Neuronal stem cell (in vitro differentiated cells): ENCODE data around the gene TBXA2R.
A peak's percentile ranks its signal among the peaks of the same experiment; 100 is the strongest.

Source experiments
- DNase-seq: peaks from one replicate; pipeline ENCODE4 v3.0.0-alpha.2; 2013; ENCODE audit warnings: low spot score
- H2AFZ ChIP-seq: one replicate; pipeline ENCODE4 v1.6.1; 2013; ENCODE audit warnings: mild to moderate bottlenecking, low read length, inconsistent platforms
- H2AK5ac ChIP-seq: 2 replicates; pipeline ENCODE4 v1.6.1; 2013; ENCODE audit warnings: low read depth, mild to moderate bottlenecking, inconsistent platforms, low read length, moderate library complexity, mixed read lengths
- H2BK120ac ChIP-seq: 2 replicates; pipeline ENCODE4 v1.6.1; 2013; ENCODE audit warnings: low read depth, mild to moderate bottlenecking, inconsistent platforms, low read length, moderate library complexity, mixed read lengths
- H2BK12ac ChIP-seq: one replicate; pipeline ENCODE4 v1.6.1; 2013; ENCODE audit warnings: low read length, inconsistent platforms
- H2BK15ac ChIP-seq: 2 replicates; pipeline ENCODE4 v1.6.1; 2013; ENCODE audit warnings: mild to moderate bottlenecking, low read length, inconsistent platforms, mixed read lengths
- H2BK5ac ChIP-seq: one replicate; pipeline ENCODE4 v1.6.1; 2013; ENCODE audit warnings: inconsistent platforms, mild to moderate bottlenecking, low read length, moderate library complexity
- H3K14ac ChIP-seq: one replicate; pipeline ENCODE4 v1.6.1; 2013; ENCODE audit warnings: low read length, inconsistent platforms
- H3K18ac ChIP-seq: 2 replicates; pipeline ENCODE4 v1.6.1; 2013; ENCODE audit warnings: low read length, inconsistent platforms
- H3K23ac ChIP-seq: 2 replicates; pipeline ENCODE4 v1.6.1; 2013; ENCODE audit warnings: low read depth, mild to moderate bottlenecking, mixed read lengths, low read length, inconsistent platforms; ENCODE audit not compliant: poor library complexity
- H3K27ac ChIP-seq: replicated peaks from 3 replicates; pipeline ENCODE4 v1.5.1; 2013; ENCODE audit warnings: low read length, inconsistent platforms
- H3K27me3 ChIP-seq, 3 experiments: 2 replicates each; pipeline ENCODE4 v1.6.1; 2013; ENCODE audit warnings: low read length in 3 of 3, mild to moderate bottlenecking in 2 of 3, inconsistent platforms in 1 of 3, low read depth in 1 of 3, mixed read lengths in 1 of 3, moderate library complexity in 1 of 3; ENCODE audit not compliant: control insufficient read depth in 3 of 3, insufficient read depth in 3 of 3
- H3K36me3 ChIP-seq, 2 donors: replicated peaks in 1 of 2; 2 replicates each; pipeline ENCODE4 v1.6.1; 2013; ENCODE audit warnings: low read length in 2 of 2; ENCODE audit not compliant: control insufficient read depth in 2 of 2, insufficient read depth in 2 of 2
- H3K4ac ChIP-seq: 2 replicates; pipeline ENCODE4 v1.6.1; 2013; ENCODE audit warnings: inconsistent platforms, mild to moderate bottlenecking, low read length, moderate library complexity
- H3K4me1 ChIP-seq, 2 donors: 1 replicate in 1 of 2; 2 replicates in 1 of 2; pipeline ENCODE4 v1.6.1; 2013; ENCODE audit warnings: low read length in 2 of 2, low read depth in 1 of 2; ENCODE audit not compliant: control insufficient read depth in 2 of 2, insufficient read depth in 1 of 2
- H3K4me2 ChIP-seq: one replicate; pipeline ENCODE4 v1.6.1; 2013; ENCODE audit warnings: mild to moderate bottlenecking, low read length, inconsistent platforms; ENCODE audit not compliant: insufficient read depth, poor library complexity, severe bottlenecking
- H3K4me3 ChIP-seq, 2 donors: 2 replicates each; pipeline ENCODE4 v1.5.1; 2013; ENCODE audit warnings: low read length in 2 of 2, mild to moderate bottlenecking in 2 of 2, inconsistent platforms in 1 of 2, moderate library complexity in 1 of 2
- H3K79me1 ChIP-seq: one replicate; pipeline ENCODE4 v1.6.1; 2013; ENCODE audit warnings: low read depth, mild to moderate bottlenecking, inconsistent platforms, low read length, moderate library complexity
- H3K9ac ChIP-seq: one replicate; pipeline ENCODE4 v1.6.1; 2013; ENCODE audit warnings: mild to moderate bottlenecking, low read depth, low read length, inconsistent platforms; ENCODE audit not compliant: poor library complexity
- H3K9me3 ChIP-seq, 2 donors: replicated peaks in 1 of 2; 2 replicates each; pipeline versions ENCODE3 to v1.6.1; 2013; ENCODE audit warnings: low read length in 2 of 2, mild to moderate bottlenecking in 2 of 2, inconsistent platforms in 1 of 2, low read depth in 1 of 2, mixed read lengths in 1 of 2, moderate library complexity in 1 of 2; ENCODE audit not compliant: control insufficient read depth in 2 of 2, insufficient read depth in 1 of 2
- H4K8ac ChIP-seq: one replicate; pipeline ENCODE4 v1.6.1; 2013; ENCODE audit warnings: low read depth, mild to moderate bottlenecking, inconsistent platforms, low read length, moderate library complexity
- H4K91ac ChIP-seq: one replicate; pipeline ENCODE4 v1.6.1; 2013; ENCODE audit warnings: low read length, low read depth, mild to moderate bottlenecking, inconsistent platforms; ENCODE audit not compliant: poor library complexity
- WGBS, 2 donors: extraction: QIAGEN DNeasy Blood & Tissue Kit; methylation state at CpG; one replicate each; pipeline ENCODE4 v1.1.7; 2013; ENCODE audit warnings: missing lambda C conversion rate in 2 of 2, mixed read lengths in 1 of 2; ENCODE audit not compliant: insufficient read length in 2 of 2, insufficient replicate concordance in 1 of 2; ENCODE audit errors: extremely low coverage in 2 of 2; 5-methylcytosine and 5-hydroxymethylcytosine counted together

The TBXA2R gene

GRCh38 chr19:3591876-3592613 is 14.6 kb downstream of the TBXA2R start:
- no CpG with 5 or more reads among the region's 9 CpGs for WGBS, 2 donors
- H2BK15ac ChIP-seq = no peak overlapping the region
- H3K36me3 ChIP-seq = no peaks in the 10 kb centered on the region
- H3K4me2 ChIP-seq = no peak overlapping the region
- no peak overlapping the region for H4K91ac ChIP-seq
- no peak overlapping the region for H2AFZ ChIP-seq
- no peak overlapping the region for H2BK120ac ChIP-seq
- no peaks in the 10 kb centered on the region for H3K27me3 ChIP-seq
- H2BK5ac ChIP-seq = no peak overlapping the region
- no peak overlapping the region for H3K14ac ChIP-seq
- H3K9me3 ChIP-seq = no peaks in the 10 kb centered on the region
- H3K23ac ChIP-seq = no peak overlapping the region
- no peaks in the 10 kb centered on the region for H3K79me1 ChIP-seq
- no peak overlapping the region for H4K8ac ChIP-seq
- H3K27ac ChIP-seq = no peak overlapping the region
- H2AK5ac ChIP-seq = no peak overlapping the region
- no peak for DNase-seq
- H3K9ac ChIP-seq = no peak overlapping the region
- no peaks in the 10 kb centered on the region for H3K4me1 ChIP-seq
- H3K4ac ChIP-seq = no peak overlapping the region
- H3K4me3 ChIP-seq = no peak overlapping the region
- H3K18ac ChIP-seq = no peak overlapping the region
- no peak overlapping the region for H2BK12ac ChIP-seq

DNA sequence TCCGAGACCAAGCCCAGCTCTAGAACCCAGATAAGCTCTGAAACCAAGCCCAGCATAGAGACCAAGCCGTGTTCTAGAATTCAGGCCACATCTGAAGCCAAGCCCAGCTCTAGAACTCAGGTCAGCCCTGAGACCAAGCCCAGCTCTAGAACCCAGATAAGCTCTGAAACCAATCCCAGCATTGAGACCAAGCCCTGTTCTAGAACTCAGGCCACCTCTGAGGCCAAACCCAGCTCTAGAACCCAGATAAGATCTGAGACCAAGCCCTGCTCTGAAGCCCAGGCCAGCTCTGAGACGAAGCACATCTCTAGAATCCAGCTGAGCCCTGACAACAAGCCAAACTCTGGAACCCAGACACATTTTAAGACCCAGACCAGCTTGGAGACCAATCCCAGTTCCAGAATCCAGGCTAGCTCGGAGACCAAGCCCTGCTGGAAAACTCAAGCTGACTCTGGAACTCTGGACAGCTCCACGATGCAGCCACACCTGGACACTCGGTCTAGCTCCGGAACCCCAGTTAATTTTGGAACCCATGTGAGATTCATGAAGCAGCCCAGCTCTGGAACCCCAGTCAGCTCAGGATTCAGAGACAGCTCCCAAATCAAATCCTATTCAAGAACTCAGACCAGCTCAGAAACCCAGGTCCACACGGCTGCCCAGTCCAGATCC is 15.6 kb downstream of the TBXA2R start:
- WGBS, 2 donors = no CpG with 5 or more reads among the region's 8 CpGs
- H3K4me1 ChIP-seq = no peaks in the 10 kb centered on the region
- H4K8ac ChIP-seq = no peak overlapping the region
- H2BK120ac ChIP-seq = no peak overlapping the region
- no peaks in the 10 kb centered on the region for H3K79me1 ChIP-seq
- H2BK15ac ChIP-seq = no peak overlapping the region
- DNase-seq = no peak
- H2AFZ ChIP-seq = no peak overlapping the region
- no peak overlapping the region for H3K4me3 ChIP-seq
- H2BK5ac ChIP-seq = no peak overlapping the region
- H4K91ac ChIP-seq = no peak overlapping the region
- H3K36me3 ChIP-seq = no peaks in the 10 kb centered on the region
- H3K4me2 ChIP-seq = no peak overlapping the region
- H3K18ac ChIP-seq = no peak overlapping the region
- no peak overlapping the region for H3K27ac ChIP-seq
- no peak overlapping the region for H3K14ac ChIP-seq
- H3K9me3 ChIP-seq = no peaks in the 10 kb centered on the region
- H2AK5ac ChIP-seq = no peak overlapping the region
- H3K27me3 ChIP-seq = peaks cover 3 to 9% (median 6%) of the 10 kb centered on the region in 3 experiments
- no peak overlapping the region for H3K4ac ChIP-seq
- H2BK12ac ChIP-seq = no peak overlapping the region
- H3K9ac ChIP-seq = no peak overlapping the region
- no peak overlapping the region for H3K23ac ChIP-seq

GRCh38 chr19:3589949-3590348 is 16.7 kb downstream of the TBXA2R start:
- no peak overlapping the region for H4K8ac ChIP-seq
- no peak overlapping the region for H3K9ac ChIP-seq
- DNase-seq = no peak
- peaks cover 8 to 20% (median 16%) of the 10 kb centered on the region in 3 experiments for H3K27me3 ChIP-seq
- H3K4me2 ChIP-seq = no peak overlapping the region
- no peak overlapping the region for H3K4ac ChIP-seq
- H2AFZ ChIP-seq = no peak overlapping the region
- peak overlapping the region; percentile 53 for H2AK5ac ChIP-seq
- H2BK5ac ChIP-seq = no peak overlapping the region
- H3K23ac ChIP-seq = no peak overlapping the region
- H3K79me1 ChIP-seq = no peaks in the 10 kb centered on the region
- no CpG with 5 or more reads among the region's 22 CpGs for WGBS, 2 donors
- no peak overlapping the region for H3K27ac ChIP-seq
- H3K18ac ChIP-seq = peak overlapping the region; percentile 17
- peak overlapping the region; percentile 63 for H3K14ac ChIP-seq
- H2BK12ac ChIP-seq = no peak overlapping the region
- no peak overlapping the region for H2BK15ac ChIP-seq
- no peaks in the 10 kb centered on the region for H3K4me1 ChIP-seq
- H4K91ac ChIP-seq = no peak overlapping the region
- H3K36me3 ChIP-seq = no peaks in the 10 kb centered on the region
- no peaks in the 10 kb centered on the region for H3K9me3 ChIP-seq
- H3K4me3 ChIP-seq = peak overlapping the region in 1 of 2 donors; percentile 18
- no peak overlapping the region for H2BK120ac ChIP-seq

GRCh38 chr19:3589439-3589838 is 17.2 kb downstream of the TBXA2R start:
- Histone ChIP-seq H3K14ac (no peak overlapping the region), H2AFZ (no peak overlapping the region), H4K91ac (no peak overlapping the region), H3K27ac (no peak overlapping the region), H3K4me3 (no peak overlapping the region), H3K23ac (no peak overlapping the region), H3K27me3 (peaks cover 8 to 20% (median 20%) of the 10 kb centered on the region in 3 experiments), H3K9ac (no peak overlapping the region), H2BK15ac (no peak overlapping the region), H3K4ac (no peak overlapping the region), H3K79me1 (no peaks in the 10 kb centered on the region), H3K4me2 (no peak overlapping the region), H3K36me3 (no peaks in the 10 kb centered on the region), H2AK5ac (no peak overlapping the region), H2BK120ac (no peak overlapping the region), H2BK5ac (no peak overlapping the region), H4K8ac (no peak overlapping the region), H3K18ac (no peak overlapping the region), H3K4me1 (no peaks in the 10 kb centered on the region), H2BK12ac (no peak overlapping the region), H3K9me3 (no peaks in the 10 kb centered on the region)
- WGBS, 2 donors = no CpG with 5 or more reads among the region's 11 CpGs
- no peak for DNase-seq
